ENCODE measurements around the gene CPED1.

CPED1 gene

DNA sequence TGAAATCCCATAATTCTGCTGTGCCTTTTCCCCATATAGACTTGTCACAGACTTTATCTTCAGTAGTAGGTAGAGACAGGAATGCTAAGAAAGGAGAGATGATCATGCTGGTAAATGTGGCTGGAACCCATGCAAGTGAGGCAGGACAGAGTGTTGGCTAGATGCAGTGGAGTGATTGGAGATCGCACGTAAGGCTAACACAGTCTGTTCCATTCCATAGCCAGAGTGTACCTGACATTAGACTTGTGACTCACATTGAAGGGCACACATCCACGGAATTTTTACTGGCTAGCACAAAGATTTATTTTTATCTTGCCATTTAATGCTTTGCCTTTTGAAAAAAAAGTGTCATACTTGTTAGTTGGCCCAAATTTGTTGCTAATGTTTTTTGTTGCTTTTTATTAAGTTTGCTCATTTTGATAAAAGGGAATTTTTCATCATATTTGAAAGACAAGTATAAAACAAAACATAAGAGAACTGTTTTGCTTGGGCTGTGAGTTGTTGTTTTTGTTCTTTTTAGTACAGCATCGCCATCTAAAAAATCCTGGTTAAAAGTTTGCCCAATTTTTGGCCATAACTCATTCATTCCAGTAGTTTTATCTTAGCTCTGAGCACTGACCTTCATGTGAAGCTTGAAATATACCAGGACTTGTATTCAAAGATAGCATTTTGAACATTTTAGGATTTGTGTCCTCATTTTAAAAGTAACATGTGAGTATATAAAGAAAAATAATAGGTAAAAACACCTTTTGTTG is 81.0 kb downstream of the CPED1 start:
- ChIA-PET CTCF (interaction anchor here (0.6 kb wide), 1 partner anchor 12 kb away, joined by 3 read pairs; no protein-coding TSS in a partner anchor), POLR2A (no interaction called here)
- no peaks in the 10 kb centered on the region for H3K4me1 ChIP-seq (ENCODE audit: control insufficient read depth, insufficient read depth, low read length)
- no peaks in the 10 kb centered on the region for H3K36me3 ChIP-seq (ENCODE audit: control insufficient read depth in 2 of 2, insufficient read depth in 1 of 2, low read length in 2 of 2)
- H3K9me3 ChIP-seq (ENCODE audit: control insufficient read depth, insufficient read depth, low read depth, low read length) = no peaks in the 10 kb centered on the region
- no peak for TF ChIP-seq ZNF10 (tag by site-specific recombination; IDR thresholded peaks at IDR 0.05)
- TF ChIP-seq ZFP37 (tag by site-specific recombination; IDR thresholded peaks at IDR 0.05) = no peak
- no peak for TF ChIP-seq REPIN1 (tag by site-specific recombination; IDR thresholded peaks at IDR 0.05; ENCODE audit: low read depth)
- TF ChIP-seq ZNF302 (tag by site-specific recombination; IDR thresholded peaks at IDR 0.05; ENCODE audit: low read depth) = no peak
- no peak for TF ChIP-seq ZNF37A (tag by site-specific recombination; IDR thresholded peaks at IDR 0.05)
- TF ChIP-seq, protein P1, sequence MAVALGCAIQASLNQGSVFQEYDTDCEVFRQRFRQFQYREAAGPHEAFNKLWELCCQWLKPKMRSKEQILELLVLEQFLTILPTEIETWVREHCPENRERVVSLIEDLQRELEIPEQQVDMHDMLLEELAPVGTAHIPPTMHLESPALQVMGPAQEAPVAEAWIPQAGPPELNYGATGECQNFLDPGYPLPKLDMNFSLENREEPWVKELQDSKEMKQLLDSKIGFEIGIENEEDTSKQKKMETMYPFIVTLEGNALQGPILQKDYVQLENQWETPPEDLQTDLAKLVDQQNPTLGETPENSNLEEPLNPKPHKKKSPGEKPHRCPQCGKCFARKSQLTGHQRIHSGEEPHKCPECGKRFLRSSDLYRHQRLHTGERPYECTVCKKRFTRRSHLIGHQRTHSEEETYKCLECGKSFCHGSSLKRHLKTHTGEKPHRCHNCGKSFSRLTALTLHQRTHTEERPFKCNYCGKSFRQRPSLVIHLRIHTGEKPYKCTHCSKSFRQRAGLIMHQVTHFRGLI (tag by site-specific recombination; IDR thresholded peaks at IDR 0.05) = no peak
- no peak for TF ChIP-seq ZNF354C (tag by site-specific recombination; IDR thresholded peaks at IDR 0.05; ENCODE audit: borderline replicate concordance, low read depth)
- TF ChIP-seq ZNF629 (tag by site-specific recombination; IDR thresholded peaks at IDR 0.05) = no peak
- no peak for TF ChIP-seq ZNF660 (tag by site-specific recombination; IDR thresholded peaks at IDR 0.05)
- no peak for TF ChIP-seq ZNF785 (tag by site-specific recombination; IDR thresholded peaks at IDR 0.05)
- TF ChIP-seq, protein P2, sequence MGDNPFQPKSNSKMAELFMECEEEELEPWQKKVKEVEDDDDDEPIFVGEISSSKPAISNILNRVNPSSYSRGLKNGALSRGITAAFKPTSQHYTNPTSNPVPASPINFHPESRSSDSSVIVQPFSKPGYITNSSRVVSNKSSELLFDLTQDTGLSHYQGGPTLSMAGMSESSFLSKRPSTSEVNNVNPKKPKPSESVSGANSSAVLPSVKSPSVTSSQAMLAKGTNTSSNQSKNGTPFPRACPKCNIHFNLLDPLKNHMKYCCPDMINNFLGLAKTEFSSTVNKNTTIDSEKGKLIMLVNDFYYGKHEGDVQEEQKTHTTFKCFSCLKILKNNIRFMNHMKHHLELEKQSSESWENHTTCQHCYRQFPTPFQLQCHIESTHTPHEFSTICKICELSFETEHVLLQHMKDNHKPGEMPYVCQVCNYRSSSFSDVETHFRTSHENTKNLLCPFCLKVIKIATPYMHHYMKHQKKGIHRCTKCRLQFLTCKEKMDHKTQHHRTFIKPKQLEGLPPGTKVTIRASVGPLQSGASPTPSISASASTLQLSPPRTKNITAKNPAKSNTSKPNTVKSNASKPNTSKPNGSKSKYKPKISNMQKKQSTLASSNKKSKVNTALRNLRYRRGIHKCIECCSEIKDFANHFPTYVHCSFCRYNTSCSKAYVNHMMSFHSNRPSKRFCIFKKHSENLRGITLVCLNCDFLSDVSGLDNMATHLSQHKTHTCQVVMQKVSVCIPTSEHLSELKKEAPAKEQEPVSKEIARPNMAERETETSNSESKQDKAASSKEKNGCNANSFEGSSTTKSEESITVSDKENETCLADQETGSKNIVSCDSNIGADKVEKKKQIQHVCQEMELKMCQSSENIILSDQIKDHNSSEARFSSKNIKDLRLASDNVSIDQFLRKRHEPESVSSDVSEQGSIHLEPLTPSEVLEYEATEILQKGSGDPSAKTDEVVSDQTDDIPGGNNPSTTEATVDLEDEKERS (tag by site-specific recombination; IDR thresholded peaks at IDR 0.05) = no peak
- TF ChIP-seq ZFHX2 (tag by site-specific recombination; conservative IDR thresholded peaks at IDR 0.05) = no peak
- no peak for TF ChIP-seq ZNF155 (tag by site-specific recombination; IDR thresholded peaks at IDR 0.05)
- no peak for TF ChIP-seq ZNF624 (tag by site-specific recombination; IDR thresholded peaks at IDR 0.05)
- no peak for TF ChIP-seq ZNF701 (tag by site-specific recombination; IDR thresholded peaks at IDR 0.05)
- no peak overlapping the region for H3K4me3 ChIP-seq (ENCODE audit: low read depth, low read length)
- no peak overlapping the region for H3K27ac ChIP-seq (ENCODE audit: extremely low read depth, low read depth, low read length)

DNA sequence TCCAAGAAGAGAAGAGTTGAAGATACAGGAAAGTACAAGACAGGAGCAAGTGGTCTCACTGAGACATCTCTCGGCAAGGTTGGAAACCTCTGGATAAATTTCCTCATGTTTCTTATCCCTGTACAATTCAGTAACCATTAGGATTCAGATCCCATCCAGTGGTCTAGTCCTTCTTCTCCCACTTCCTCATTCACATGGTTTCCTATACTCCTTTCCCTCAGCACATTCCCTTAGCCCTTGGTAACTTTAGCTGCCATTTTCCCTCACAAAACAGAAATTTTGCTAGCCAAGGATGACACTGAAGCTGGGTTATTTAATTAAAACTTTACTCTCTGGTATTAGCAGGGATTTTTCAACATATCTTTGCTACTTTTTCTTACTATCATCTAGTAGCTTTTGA is 82.6 kb downstream of the CPED1 start:
- no peak overlapping the region for H3K27ac ChIP-seq (ENCODE audit: extremely low read depth, low read depth, low read length)
- ChIA-PET POLR2A (no interaction called here), CTCF (interaction anchor here (1.1 to 2.2 kb wide), 3 partner anchors 10 to 84 kb away, joined by 3 to 11 read pairs (median 7); no protein-coding TSS in a partner anchor)
- H3K4me1 ChIP-seq (ENCODE audit: control insufficient read depth, insufficient read depth, low read length) = no peaks in the 10 kb centered on the region
- TF ChIP-seq, protein P3, sequence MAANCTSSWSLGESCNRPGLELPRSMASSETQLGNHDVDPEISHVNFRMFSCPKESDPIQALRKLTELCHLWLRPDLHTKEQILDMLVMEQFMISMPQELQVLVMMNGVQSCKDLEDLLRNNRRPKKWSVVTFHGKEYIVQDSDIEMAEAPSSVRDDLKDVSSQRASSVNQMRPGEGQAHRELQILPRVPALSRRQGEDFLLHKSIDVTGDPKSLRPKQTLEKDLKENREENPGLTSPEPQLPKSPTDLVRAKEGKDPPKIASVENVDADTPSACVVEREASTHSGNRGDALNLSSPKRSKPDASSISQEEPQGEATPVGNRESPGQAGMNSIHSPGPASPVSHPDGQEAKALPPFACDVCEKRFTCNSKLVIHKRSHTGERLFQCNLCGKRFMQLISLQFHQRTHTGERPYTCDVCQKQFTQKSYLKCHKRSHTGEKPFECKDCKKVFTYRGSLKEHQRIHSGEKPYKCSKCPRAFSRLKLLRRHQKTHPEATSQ (tag by site-specific recombination; IDR thresholded peaks at IDR 0.05) = no peak
- TF ChIP-seq ZNF571 (tag by site-specific recombination; IDR thresholded peaks at IDR 0.05) (no peak), TCF7L2 (IDR thresholded peaks at IDR 0.05; ENCODE audit: borderline replicate concordance, low read depth, low read length) (no peak), ZNF214 (tag by site-specific recombination; IDR thresholded peaks at IDR 0.05; ENCODE audit: borderline replicate concordance) (no peak), ZNF292 (tag by site-specific recombination; IDR thresholded peaks at IDR 0.05; ENCODE audit: borderline replicate concordance, low read depth) (no peak), ZNF501 (tag by site-specific recombination; IDR thresholded peaks at IDR 0.05) (no peak), ZNF549 (tag by site-specific recombination; IDR thresholded peaks at IDR 0.05) (no peak)
- TF ChIP-seq, protein P4, sequence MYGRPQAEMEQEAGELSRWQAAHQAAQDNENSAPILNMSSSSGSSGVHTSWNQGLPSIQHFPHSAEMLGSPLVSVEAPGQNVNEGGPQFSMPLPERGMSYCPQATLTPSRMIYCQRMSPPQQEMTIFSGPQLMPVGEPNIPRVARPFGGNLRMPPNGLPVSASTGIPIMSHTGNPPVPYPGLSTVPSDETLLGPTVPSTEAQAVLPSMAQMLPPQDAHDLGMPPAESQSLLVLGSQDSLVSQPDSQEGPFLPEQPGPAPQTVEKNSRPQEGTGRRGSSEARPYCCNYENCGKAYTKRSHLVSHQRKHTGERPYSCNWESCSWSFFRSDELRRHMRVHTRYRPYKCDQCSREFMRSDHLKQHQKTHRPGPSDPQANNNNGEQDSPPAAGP (tag by site-specific recombination; IDR thresholded peaks at IDR 0.05) = no peak
- TF ChIP-seq, protein P5, sequence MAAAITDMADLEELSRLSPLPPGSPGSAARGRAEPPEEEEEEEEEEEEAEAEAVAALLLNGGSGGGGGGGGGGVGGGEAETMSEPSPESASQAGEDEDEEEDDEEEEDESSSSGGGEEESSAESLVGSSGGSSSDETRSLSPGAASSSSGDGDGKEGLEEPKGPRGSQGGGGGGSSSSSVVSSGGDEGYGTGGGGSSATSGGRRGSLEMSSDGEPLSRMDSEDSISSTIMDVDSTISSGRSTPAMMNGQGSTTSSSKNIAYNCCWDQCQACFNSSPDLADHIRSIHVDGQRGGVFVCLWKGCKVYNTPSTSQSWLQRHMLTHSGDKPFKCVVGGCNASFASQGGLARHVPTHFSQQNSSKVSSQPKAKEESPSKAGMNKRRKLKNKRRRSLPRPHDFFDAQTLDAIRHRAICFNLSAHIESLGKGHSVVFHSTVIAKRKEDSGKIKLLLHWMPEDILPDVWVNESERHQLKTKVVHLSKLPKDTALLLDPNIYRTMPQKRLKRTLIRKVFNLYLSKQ (tag by site-specific recombination; IDR thresholded peaks at IDR 0.05; ENCODE audit: borderline replicate concordance) = no peak
- no peaks in the 10 kb centered on the region for H3K9me3 ChIP-seq (ENCODE audit: control insufficient read depth, insufficient read depth, low read depth, low read length)
- no peak overlapping the region for H3K4me3 ChIP-seq (ENCODE audit: low read depth, low read length)
- H3K36me3 ChIP-seq (ENCODE audit: control insufficient read depth in 2 of 2, insufficient read depth in 1 of 2, low read length in 2 of 2) = no peaks in the 10 kb centered on the region
